NCI-H1436 (cell line): ENCODE measurements around the gene SEZ6L.

Experiments
- DNase-seq: peaks from one replicate; lab custom pipeline; 2025; lab: John Stamatoyannopoulos, UW

SEZ6L gene

DNA sequence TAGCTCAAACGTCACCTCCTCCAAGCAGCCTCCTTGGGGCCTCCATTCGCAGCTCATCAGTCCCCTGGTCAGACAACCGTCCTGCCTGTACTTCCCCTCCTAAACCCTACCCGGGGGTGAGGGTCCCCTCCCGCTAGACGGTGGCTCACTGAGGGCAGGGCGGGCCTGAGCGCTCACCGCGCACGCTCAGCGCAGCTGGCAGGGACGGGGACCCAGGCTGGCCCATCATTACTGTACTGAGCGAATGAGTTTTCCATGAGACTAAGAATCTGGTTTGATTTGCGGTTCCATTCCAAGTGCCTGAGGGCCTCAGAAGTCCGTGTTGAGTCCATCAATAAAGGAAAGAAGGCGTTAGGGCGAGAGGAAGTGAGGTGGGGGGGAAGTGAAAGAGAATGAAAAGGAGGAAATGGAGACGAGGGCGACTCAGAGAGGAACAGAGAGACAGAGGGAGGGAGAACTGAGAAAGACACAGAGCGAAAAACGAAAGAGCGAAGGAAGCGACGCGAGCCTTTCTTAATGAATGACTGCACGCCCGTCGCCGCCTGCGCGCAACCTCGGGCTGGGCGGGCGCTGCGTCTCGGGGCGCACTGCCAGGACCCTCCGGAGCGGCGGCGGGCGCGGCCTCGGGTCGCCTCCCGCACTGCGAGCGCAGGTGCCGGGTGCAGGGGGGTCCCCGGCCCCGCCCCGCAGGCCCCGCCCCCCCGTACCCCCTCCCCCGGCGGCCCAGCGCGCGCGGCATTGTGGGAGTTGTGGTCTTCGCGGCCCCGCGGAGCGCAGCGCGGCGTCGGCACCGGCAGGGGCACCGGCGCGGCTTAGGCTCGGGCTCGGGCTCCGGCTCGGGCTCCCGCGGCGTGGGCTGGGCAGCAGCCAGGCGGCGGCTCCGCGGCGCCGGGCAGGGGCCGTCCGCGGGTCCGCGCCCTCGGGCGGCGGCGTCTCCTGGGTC, 259.5 kb downstream of the SEZ6L start, which contains the start of gene ASPHD2:
ASPHD2 (plus strand) TSS at position 746 of the 943 bp plus-strand sequence. CDS start 4,356 bp downstream, outside the sequence.
- peak; percentile 72 for DNase-seq

DNA sequence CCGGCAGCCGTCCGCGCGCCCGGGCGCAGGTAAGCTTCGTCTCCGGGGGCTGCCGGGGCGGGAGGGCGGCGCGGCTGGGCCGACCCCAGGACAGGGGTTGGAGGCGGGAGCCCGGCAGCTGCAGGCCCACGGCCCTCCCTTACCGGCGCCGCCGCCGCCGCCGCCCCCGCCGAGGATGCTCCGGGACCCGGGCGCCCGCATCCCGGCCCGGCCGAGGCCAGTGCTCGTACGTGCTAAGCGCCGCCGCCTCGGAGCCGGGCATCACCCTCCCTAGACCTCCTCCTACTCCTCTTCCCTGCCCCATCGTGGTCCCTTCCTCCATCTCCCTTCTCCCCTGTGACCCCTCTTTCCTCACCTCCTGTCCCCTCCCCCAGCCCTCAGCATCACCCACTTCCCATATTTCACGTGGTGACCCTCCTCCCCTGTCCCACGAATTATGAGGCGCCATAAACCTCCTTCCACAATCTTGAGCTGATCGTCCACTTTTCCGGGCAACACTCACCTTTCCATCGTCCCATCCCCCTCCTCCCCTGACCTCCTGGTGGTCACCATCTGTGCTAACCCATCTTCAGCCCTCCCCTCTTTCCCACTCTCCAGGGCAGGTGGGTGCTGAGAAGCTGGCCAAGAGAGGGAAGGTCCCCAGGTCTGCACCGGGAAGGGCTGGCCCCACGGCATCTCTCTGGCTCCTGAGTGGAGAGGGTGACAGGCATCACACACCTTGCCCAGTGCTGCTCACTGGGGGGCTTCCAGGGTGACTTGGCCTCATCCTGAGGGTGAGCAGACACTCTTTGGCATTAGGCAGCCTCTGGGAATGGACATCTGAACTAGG, 260.4 kb downstream of the SEZ6L start:
- DNase-seq = no peak

DNA sequence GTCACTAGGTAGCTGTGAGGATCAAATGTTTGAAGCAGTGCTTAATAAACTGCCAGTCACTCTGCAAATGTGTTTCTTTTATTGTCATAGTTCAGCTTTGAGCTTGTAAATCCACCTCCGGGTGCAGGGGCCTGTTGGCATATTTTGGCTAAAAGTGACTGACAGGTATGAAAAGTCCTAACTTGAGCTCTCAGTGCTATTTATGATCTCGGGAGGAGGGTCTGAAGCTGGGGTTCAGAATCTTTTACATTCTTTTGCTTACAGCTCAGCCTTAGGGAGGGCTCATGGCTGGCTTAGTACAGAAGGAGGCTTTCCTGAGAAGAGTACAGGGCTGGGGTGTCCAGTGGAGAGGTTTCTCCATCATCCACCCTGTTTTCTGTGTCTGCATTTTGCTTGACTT, 261.3 kb downstream of the SEZ6L start:
- DNase-seq = no peak

DNA sequence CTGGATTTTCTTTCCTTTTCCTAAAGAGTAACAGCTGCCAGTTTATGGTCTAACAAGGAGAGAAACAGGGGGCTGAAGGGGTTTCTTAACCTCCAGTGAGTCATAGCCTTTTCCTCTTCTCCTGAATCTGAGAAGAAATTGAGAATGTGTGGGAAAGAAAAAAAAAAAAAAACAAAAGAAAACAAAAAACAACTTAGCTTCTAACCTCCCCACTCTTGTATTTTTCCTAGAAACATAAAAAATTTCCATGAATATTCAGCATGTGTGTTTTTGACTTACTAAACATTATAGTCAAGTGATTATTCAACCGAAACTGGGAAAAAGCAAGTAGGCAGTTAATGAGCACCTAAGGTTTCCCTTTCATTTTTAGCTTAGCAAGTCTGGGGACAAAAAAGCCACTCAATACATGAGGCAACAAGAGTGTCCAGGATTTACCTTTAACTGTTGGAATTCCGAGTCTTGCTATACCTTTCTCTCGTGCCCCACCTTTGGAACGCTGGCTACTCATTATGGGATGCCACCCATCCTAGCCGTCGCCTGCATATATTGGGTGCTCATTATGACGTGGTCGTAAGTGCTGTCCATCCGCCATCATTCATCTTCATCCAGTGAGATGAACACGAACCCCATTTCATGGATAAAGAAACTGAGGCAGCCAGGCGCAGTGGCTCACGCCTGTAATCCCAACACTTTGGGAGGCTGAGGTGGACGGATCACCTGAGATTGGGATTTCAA, 262.2 kb downstream of the SEZ6L start:
- DNase-seq = no peak

DNA sequence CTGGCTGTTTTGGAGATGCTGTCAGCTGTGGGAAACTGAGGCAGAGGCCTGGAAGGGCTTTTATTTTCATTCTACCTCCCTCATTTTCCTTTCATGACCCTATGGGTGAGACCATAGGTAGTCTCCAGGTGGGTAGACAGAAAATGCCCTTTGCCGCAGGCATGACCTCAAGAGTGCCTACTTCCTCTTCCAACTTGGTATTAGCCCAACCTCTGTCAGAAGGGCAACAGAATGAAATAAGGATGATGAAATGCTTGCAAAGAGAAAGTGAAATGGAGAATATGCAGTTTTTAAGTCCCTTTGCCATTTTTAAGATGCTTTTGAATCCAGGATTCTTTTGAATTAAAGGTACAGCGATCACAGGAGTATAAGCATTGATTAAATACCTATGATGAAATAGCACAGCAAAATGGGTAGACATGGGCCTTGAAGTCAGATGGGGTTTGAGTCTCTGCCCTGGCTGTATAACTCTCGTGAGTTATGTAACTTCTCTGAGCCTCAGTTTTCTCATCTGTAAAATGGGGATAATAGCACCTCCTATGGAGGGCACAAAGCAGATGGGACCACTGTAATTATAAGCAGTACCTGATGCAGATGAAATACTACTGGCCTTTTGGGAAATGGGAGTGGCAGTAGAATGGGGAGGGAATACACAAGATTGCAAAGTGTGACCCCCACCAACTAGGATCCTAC, 263.5 kb downstream of the SEZ6L start:
- no peak for DNase-seq
